Activated T-cell treated with anti-CD3 and anti-CD28 coated beads for 4 hours (primary cell): ENCODE results near the gene SERPING1.

Experiments used
- DNase-seq: peaks from one replicate; pipeline ENCODE4 v3.0.0-alpha.2; 2020

The SERPING1 gene

DNA sequence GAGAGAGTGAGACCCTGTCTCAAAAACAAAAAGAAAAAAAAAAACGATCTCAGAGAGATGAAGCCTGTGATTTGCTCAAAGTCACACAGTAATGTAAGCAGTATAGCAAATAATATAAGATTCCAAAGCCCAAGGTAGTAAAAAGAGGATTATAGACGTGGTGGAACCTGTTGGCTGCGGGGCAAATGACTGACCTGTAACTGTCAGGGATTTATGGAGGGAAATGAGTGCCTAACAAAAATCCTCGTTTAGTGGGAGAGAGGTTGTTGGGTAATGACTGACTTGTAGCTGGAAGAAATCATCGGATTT lies 59.4 kb downstream of the SERPING1 start:
- DNase-seq: no peak

DNA sequence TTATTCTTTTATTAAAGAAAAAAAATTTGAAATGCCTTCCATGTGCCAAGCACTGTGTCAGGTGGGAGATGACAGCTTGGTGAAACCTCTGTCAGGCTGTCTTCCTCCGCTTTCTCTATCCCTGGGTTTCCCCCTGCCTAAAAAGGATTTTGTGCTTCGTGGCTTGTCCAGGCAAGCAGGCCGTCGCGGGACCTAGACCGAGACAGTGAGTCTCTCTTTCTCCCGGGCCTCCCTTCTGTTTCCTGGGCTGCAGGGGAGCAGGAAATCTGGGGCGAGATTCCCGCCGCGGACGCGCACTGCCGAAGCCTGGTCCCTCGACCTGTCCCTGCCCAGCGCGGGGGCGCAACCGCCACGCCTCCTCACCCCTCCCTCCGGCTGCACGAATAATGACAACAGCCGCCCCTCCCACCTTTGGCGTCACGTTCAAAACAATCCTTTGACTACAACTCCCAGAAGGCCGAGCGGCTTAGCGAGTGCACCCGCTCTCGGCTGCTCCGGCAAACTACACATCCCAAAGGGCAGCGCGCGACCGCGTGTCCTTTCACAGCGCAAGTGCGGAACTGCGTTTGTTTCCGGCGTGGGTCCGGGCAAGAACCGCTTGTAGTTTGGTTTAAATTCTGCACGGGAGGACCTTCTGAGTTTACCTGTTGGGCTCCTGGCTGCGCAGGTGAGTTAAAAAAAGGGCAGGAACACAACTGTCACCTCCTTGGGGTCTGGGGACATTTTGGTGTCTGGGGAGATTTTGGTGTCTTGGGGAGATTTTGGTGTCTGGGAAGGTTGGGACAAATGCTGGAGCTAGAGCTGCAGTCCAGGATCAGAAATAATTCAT lies 59.9 kb downstream of the SERPING1 start, which contains the start of gene CLP1:
CLP1 (plus strand) TSS at position 569 of the 829 bp plus-strand sequence. CDS start 1,715 bp downstream, outside the sequence.
- peak; percentile 99 for DNase-seq

DNA sequence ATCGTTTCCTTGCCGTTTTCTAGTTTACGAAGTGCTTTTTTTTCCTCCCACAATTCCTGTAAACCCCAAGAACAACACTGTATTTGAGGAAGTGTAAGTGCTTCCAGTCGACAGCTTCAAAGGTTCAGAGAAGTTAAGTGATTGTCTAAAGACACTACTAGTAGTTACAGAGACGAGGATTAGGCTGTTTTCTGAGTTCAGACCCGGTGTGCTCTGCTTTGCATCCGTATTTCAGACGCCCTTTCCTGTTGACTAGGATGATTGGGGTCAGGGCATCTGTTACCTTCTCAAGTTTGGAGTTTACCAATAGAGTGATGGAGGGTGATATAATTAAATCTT lies 60.5 kb downstream of the SERPING1 start:
- DNase-seq: no peak

GRCh38 chr11:57659669-57660068 lies 62.2 kb downstream of the SERPING1 start:
- DNase-seq: no peak

- DNase-seq: no peak
Measured at GRCh38 chr11:57662893-57663292, 65.4 kb downstream of the SERPING1 start.

GRCh38 chr11:57663975-57664374 lies 66.5 kb downstream of the SERPING1 start:
- DNase-seq: no peak
